Erythroblast (primary cell): ENCODE measurements around the gene CSTA.

Experiments
- GATA1 ChIP-seq: IDR thresholded peaks from 2 replicates; pipeline ENCODE4 v1.6.1; 2011; ENCODE audit warnings: low read depth, mild to moderate bottlenecking, control low read depth, low read length, moderate library complexity
- POLR2A ChIP-seq: IDR thresholded peaks from 2 replicates; pipeline ENCODE4 v1.6.1; 2011; ENCODE audit warnings: mild to moderate bottlenecking, low read length

DNA sequence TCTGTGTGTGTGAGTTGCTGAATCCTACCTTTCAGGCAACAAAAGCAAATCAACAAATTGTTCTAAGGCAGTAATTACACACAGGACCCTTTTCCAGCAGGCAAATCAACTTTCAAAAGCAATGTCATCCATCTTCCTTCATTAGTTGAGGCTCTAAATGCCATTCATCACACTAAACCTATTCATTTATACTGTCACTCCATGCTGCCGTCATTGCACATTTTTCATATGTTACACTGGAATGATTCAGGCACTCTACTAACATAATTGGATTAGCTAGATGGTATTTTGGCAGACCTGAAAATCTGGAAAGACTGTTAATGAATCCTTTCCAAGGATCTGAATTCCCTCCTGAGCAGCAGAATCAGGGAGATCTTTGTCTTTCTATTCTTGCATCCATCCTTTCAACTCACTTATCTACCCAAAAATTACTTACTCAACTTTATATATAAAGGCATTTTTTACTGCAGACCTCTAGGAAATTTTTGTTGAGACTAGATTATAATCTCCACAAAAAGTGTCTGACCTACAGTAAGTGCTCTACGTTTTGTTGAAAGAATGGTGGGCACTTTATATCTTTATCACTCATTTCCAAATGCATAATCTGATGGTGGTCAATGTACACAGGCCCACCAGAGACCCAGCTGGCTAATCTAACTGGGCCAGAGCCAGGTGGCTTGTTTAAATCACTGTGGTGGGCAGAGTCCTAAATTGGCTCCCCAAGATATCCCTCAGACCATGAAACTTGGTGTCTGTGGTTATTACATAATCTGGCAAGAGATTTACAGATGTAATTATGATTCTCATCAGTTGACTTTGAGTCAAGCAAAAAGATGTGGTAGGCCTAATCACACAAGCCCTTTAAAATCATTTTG lies 33.0 kb downstream of the CSTA start:
- TF ChIP-seq POLR2A (no peak), GATA1 (no peak)
